Hepatocyte (in vitro differentiated cells): ENCODE measurements around the gene TANC2. TPM values are rescaled to one million over a fixed set of nuclear protein-coding genes. Genes with fewer than 3 reads are reported as not detected.

ENCODE experiments used
- DNase-seq: peaks from one replicate; pipeline ENCODE4 v3.0.0-alpha.2; 2016; ENCODE audit warnings: low spot score
- H2AFZ ChIP-seq: fragments of 200-600 bp; sonication (generic); 2 replicates; pipeline ENCODE4 v1.6.0; 2016; ENCODE audit warnings: antibody characterized with exemption, mild to moderate bottlenecking
- H3K27ac ChIP-seq: fragments of 200-600 bp; sonication (generic); 2 replicates; pipeline ENCODE4 v1.5.1; 2016; ENCODE audit warnings: mild to moderate bottlenecking
- H3K27me3 ChIP-seq: fragments of 200-600 bp; sonication (generic); 2 replicates; pipeline ENCODE4 v1.6.1; 2016
- H3K36me3 ChIP-seq: fragments of 200-600 bp; sonication (generic); replicated peaks from 2 replicates; pipeline ENCODE4 v1.5.1; 2016; ENCODE audit warnings: low read depth; ENCODE audit not compliant: insufficient read depth
- H3K4me1 ChIP-seq: fragments of 200-600 bp; sonication (generic); 2 replicates; pipeline ENCODE4 v1.5.1; 2016; ENCODE audit warnings: mild to moderate bottlenecking, moderate library complexity; ENCODE audit not compliant: insufficient read depth
- H3K4me2 ChIP-seq: fragments of 200-600 bp; sonication (generic); 2 replicates; pipeline ENCODE4 v1.6.0; 2016
- H3K4me3 ChIP-seq: fragments of 200-600 bp; sonication (generic); 2 replicates; pipeline ENCODE4 v1.5.1; 2016; ENCODE audit warnings: mild to moderate bottlenecking
- H3K79me2 ChIP-seq: fragments of 200-600 bp; sonication (generic); 2 replicates; pipeline ENCODE4 v1.6.0; 2017; ENCODE audit warnings: mild to moderate bottlenecking
- H3K9me2 ChIP-seq: fragments of 200-600 bp; sonication (generic); replicated peaks from 2 replicates; pipeline ENCODE4 v1.6.0; 2017; ENCODE audit warnings: mild to moderate bottlenecking; ENCODE audit not compliant: insufficient read depth
- H3K9me3 ChIP-seq: fragments of 200-600 bp; sonication (generic); 2 replicates; pipeline ENCODE4 v1.5.1; 2016; ENCODE audit warnings: low read depth, mild to moderate bottlenecking
- H4K20me1 ChIP-seq: fragments of 200-600 bp; sonication (generic); 2 replicates; pipeline ENCODE4 v1.6.0; 2016; ENCODE audit warnings: mild to moderate bottlenecking; ENCODE audit not compliant: insufficient read depth, poor library complexity, severe bottlenecking
- EZH2 ChIP-seq: fragments of 200-600 bp; sonication (generic); IDR thresholded peaks from 2 replicates; pipeline ENCODE4 v1.6.1; 2016; ENCODE audit warnings: antibody characterized with exemption, mild to moderate bottlenecking, borderline replicate concordance
- EZH2phosphoT487 ChIP-seq: fragments of 200-600 bp; sonication (generic); IDR thresholded peaks from one replicate; pipeline ENCODE4 v1.6.1; 2018; ENCODE audit warnings: antibody characterized with exemption, mild to moderate bottlenecking, low read depth, moderate library complexity; ENCODE audit not compliant: unreplicated experiment, severe bottlenecking
- WGBS: methylation state at CpG from one replicate; pipeline ENCODE4 v1.1.6; 2016; ENCODE audit warnings: low lambda C conversion rate; ENCODE audit errors: missing lambda C conversion rate; 5-methylcytosine and 5-hydroxymethylcytosine counted together
- polyA plus RNA-seq: library from polyadenylated mRNA; unstranded; fragments of >200 nt; fragmentation: Nextera tagmentation; extraction: Ambion mirVana; gene quantifications from 2 replicates; pipeline ENCODE4 v1.2.1, GENCODE V29; 2016
- total RNA-seq: library from RNA; depleted of rRNA; stranded (reverse); fragments of >200 nt; gene quantifications from 2 replicates; pipeline ENCODE4 v1.2.3, GENCODE V29; 2014
- TF ChIP-seq, protein P1 (sequence below): fragments of 200-600 bp; sonication (generic); IDR thresholded peaks from 2 replicates; pipeline ENCODE4 v1.5.1; 2016; ENCODE audit warnings: antibody characterized with exemption, mild to moderate bottlenecking; ENCODE audit not compliant: poor library complexity

The TANC2 gene
- total and polyA plus RNA-seq, 2 experiments from 2014 or later: 16.7 to 20.4 TPM

GRCh38 chr17:62920300-62920699 is 45.7 kb upstream of the TANC2 start:
- no peaks in the 10 kb centered on the region for H3K79me2 ChIP-seq
- no peak overlapping the region for H3K4me2 ChIP-seq
- H2AFZ ChIP-seq: no peak overlapping the region
- no peaks in the 10 kb centered on the region for H3K27me3 ChIP-seq
- no peaks in the 10 kb centered on the region for H3K36me3 ChIP-seq
- TF ChIP-seq, protein P1, sequence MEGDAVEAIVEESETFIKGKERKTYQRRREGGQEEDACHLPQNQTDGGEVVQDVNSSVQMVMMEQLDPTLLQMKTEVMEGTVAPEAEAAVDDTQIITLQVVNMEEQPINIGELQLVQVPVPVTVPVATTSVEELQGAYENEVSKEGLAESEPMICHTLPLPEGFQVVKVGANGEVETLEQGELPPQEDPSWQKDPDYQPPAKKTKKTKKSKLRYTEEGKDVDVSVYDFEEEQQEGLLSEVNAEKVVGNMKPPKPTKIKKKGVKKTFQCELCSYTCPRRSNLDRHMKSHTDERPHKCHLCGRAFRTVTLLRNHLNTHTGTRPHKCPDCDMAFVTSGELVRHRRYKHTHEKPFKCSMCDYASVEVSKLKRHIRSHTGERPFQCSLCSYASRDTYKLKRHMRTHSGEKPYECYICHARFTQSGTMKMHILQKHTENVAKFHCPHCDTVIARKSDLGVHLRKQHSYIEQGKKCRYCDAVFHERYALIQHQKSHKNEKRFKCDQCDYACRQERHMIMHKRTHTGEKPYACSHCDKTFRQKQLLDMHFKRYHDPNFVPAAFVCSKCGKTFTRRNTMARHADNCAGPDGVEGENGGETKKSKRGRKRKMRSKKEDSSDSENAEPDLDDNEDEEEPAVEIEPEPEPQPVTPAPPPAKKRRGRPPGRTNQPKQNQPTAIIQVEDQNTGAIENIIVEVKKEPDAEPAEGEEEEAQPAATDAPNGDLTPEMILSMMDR: no peak
- TF ChIP-seq EZH2 (no peak), EZH2phosphoT487 (no peak)
- no peaks in the 10 kb centered on the region for H3K9me2 ChIP-seq
- DNase-seq: no peak
- no peak overlapping the region for H3K27ac ChIP-seq
- H3K9me3 ChIP-seq: no peaks in the 10 kb centered on the region
- H3K4me1 ChIP-seq: peaks cover 9% of the 10 kb centered on the region
- 100% methylated on average over 1 of the region's 1 CpG for WGBS
- H4K20me1 ChIP-seq: no peaks in the 10 kb centered on the region
- no peak overlapping the region for H3K4me3 ChIP-seq

GRCh38 chr17:62921817-62922216 is 44.2 kb upstream of the TANC2 start:
- H3K79me2 ChIP-seq: no peaks in the 10 kb centered on the region
- H3K4me3 ChIP-seq: no peak overlapping the region
- no peaks in the 10 kb centered on the region for H3K27me3 ChIP-seq
- TF ChIP-seq EZH2: no peak
- TF ChIP-seq, protein P1: no peak
- no peak for TF ChIP-seq EZH2phosphoT487
- no peak for DNase-seq
- H3K9me3 ChIP-seq: no peaks in the 10 kb centered on the region
- H3K27ac ChIP-seq: no peak overlapping the region
- no peak overlapping the region for H3K4me2 ChIP-seq
- peaks cover 9% of the 10 kb centered on the region for H3K4me1 ChIP-seq
- no peaks in the 10 kb centered on the region for H3K9me2 ChIP-seq
- no peaks in the 10 kb centered on the region for H3K36me3 ChIP-seq
- WGBS: 95% methylated on average over 8 of the region's 8 CpGs
- no peaks in the 10 kb centered on the region for H4K20me1 ChIP-seq
- H2AFZ ChIP-seq: no peak overlapping the region

DNA sequence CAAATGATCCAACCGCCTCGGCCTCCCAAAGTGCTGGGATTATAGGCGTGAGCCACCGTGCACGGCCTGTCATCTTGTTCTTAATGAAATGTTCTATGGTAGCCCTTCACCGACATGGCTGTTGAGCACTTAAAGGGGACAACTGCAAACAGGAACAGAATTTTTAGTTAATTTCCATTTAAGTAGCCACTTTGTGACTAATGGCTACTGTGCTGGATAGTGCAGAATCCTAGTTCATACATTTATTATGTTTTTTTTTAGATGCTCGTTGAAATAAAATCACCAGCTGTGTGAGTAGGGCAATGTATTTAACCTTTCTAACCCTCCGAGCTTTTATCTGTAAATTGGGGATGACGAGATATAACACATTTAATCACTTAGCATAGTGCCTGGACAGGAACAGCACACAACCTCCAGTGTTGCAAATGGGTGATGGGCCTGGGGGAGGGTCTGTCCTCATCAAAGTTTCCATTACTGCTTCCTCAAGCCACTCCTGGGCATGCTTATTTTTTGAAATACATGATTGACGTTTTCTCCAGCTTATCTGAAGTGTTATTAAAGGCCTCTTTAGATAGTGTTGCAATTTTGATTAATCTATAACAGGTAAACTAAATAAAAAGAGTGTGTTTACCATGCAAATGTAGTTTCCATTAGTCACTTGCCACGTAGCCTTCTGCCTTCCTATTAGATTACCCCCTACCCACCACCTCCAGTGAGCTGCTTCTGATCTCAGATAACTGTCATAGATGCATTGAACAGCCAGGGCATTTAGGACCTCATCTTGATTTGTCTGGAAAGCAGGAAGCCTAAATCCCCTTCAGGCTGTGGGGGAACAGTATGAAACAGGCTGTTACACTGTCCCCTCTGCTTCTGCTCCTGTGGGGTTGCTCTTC is 42.5 kb upstream of the TANC2 start:
- no peaks in the 10 kb centered on the region for H3K9me3 ChIP-seq
- H3K27me3 ChIP-seq: no peaks in the 10 kb centered on the region
- no peak overlapping the region for H2AFZ ChIP-seq
- no peaks in the 10 kb centered on the region for H3K4me1 ChIP-seq
- no peak overlapping the region for H3K4me2 ChIP-seq
- no peaks in the 10 kb centered on the region for H4K20me1 ChIP-seq
- no peak overlapping the region for H3K27ac ChIP-seq
- 73% methylated on average over 11 of the region's 11 CpGs for WGBS
- DNase-seq: peak; percentile 11
- H3K36me3 ChIP-seq: no peaks in the 10 kb centered on the region
- H3K4me3 ChIP-seq: no peak overlapping the region
- no peaks in the 10 kb centered on the region for H3K79me2 ChIP-seq
- no peaks in the 10 kb centered on the region for H3K9me2 ChIP-seq
- TF ChIP-seq EZH2: no peak
- TF ChIP-seq EZH2phosphoT487: no peak
- TF ChIP-seq, protein P1: no peak
